ENCODE data around the gene SCUBE2.

- TF ChIP-seq, protein P1, sequence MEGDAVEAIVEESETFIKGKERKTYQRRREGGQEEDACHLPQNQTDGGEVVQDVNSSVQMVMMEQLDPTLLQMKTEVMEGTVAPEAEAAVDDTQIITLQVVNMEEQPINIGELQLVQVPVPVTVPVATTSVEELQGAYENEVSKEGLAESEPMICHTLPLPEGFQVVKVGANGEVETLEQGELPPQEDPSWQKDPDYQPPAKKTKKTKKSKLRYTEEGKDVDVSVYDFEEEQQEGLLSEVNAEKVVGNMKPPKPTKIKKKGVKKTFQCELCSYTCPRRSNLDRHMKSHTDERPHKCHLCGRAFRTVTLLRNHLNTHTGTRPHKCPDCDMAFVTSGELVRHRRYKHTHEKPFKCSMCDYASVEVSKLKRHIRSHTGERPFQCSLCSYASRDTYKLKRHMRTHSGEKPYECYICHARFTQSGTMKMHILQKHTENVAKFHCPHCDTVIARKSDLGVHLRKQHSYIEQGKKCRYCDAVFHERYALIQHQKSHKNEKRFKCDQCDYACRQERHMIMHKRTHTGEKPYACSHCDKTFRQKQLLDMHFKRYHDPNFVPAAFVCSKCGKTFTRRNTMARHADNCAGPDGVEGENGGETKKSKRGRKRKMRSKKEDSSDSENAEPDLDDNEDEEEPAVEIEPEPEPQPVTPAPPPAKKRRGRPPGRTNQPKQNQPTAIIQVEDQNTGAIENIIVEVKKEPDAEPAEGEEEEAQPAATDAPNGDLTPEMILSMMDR (IDR thresholded peaks at IDR 0.05; ENCODE audit: low read depth, low read length, missing input control), result no peak
- TF ChIP-seq TAF1 (conservative IDR thresholded peaks at IDR 0.05) (no peak), NR2F2 (IDR thresholded peaks at IDR 0.05) (no peak), FOXA1 (IDR thresholded peaks at IDR 0.05) (no peak), SP1 (IDR thresholded peaks at IDR 0.05) (no peak), EGR1 (IDR thresholded peaks at IDR 0.05; ENCODE audit: low read depth in 2 of 2) (no peak)
Measured at GRCh38 chr11:9059406-9059805, 32.0 kb downstream of the SCUBE2 start.
